Ureter (tissue), 1 donor: ENCODE results near the gene ABCD3. TPM values are rescaled to one million over a fixed set of nuclear protein-coding genes. Genes with fewer than 3 reads are reported as not detected.
A peak's percentile ranks its signal among the peaks of the same experiment; 100 is the strongest.
"Not testable (repeated sequence)": the region's sequence is repeated elsewhere in the genome, so short reads cannot be mapped to it uniquely, and the experiment has no call there.

ENCODE experiments used
- DNase-seq: peaks from one replicate; pipeline ENCODE4 v3.0.0-alpha.2; 2020; ENCODE audit warnings: low spot score
- total RNA-seq: library from RNA; stranded (reverse); gene quantifications from one replicate; pipeline ENCODE4 v1.2.4, GENCODE V29; 2023
- donor health status: DM: yes; HTN: yes; CAD: no.

ABCD3 gene
- total RNA-seq, 1 donor from 2014 or later, result 126 TPM

DNA sequence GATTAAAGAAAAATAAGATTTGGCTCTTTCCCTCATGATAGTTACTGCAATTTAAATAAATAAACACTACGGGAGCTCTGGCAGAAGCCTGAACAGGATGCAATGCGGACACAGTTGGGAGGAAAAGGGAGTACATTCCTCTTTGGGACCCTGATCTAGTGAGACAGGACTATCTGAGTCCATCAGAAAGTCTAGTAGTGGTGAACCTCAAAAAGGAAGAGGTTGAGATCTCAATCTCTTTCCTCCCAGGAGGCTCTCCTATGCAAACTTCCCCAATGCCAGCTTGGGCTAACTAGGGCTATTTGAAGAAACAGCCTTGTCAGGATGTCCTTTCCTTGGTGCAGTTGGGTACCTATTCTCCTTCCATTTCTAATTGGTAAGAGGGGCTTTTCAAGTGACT is 4.9 kb upstream of the ABCD3 start:
- DNase-seq, result no peak

DNA sequence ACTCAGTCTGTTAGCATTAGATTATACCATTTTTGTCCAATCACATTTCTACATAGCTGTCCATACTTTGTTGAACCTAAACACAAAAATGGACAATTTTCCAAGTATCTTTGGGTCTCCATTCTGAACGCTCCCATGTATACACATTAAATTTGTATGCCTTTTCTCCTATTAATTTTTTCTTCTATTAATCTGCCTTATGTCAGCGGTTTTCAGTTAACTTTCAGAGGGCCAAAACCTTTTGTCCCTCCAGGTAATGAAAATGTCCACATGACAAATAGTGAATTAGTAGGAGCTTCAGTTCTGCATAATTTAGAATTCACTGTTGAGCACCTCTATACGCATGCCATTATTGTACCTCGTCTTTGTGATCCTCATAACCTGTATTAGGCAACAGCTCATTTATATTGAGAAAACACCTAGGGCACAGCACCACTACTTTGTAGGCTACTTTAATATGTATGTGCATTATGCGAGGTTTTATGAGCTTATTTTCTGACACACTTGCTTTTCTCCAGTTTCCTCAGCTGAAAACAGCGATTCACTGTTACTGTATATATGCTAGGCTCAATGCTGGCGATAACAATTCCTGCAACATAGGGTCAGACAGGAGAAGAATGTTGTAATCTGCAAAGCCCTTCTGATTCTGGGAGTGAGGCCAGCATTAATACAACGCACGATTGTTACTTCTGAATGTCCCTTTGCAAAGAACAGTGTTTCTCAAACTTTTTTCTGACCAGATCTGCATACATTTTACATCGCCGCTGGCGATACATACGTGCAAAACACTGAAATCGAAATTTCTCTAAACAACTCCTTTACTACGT is 1.1 kb upstream of the ABCD3 start:
- no peak for DNase-seq

DNA sequence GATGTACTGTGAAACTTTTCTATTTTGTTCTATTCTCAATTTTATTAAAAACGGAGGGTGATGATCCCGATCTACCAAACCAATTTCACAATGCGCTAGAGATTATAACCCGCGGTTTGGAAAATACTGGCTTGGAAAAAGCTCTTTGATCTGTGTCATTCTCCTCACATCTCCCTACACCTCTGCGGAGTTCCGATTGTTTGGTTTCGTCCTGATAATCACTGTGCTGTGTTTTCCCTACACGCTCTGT is 536 bp upstream of the ABCD3 start:
- no peak for DNase-seq

DNA sequence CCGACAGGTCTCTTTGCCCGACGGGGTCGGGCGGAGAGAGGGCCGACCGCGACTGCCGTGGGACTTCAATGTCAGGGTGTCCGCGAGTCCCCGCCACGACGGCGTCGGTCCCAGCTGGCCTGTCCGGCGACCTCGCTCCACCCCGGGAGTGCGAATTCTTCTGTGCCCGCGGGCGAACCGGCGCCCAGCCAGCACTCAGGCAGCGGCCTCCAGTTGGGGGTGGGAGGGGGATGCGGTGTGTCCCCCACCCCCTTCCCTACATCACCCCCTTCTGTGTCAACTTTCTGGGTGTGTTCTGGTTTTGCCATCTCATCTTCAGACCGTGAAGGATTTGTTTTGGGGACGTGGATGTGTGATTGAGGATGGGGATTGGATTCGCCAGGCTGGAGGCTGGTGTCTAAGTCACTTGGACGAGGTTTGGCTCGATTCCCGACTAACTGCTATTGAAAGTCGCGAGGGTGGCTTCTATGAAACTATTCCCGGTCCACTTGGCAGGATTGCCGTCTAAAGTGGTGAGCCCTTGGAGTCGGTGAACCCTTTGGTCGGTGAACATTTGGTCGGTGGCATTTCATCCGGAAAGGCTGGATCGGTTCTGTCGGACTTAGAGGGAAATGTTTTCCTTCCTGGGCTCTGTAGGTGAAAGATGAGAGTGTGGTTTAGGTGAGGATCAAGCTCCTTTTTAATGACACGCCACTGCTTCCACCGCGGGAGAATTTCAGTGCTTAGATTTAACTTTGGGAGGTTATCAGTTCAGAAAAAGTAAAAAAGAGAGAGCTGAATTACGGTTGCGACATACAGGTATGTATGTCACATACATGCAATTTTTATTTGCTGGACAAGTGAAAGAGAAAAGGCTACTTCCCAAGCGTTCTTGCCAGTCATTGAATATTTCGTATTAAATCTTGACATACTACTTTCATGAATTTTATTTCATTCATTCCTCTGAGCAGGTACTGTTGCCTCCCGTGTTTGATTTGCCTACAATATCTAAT is 771 bp downstream of the ABCD3 start:
- DNase-seq, result peak; percentile 62

DNA sequence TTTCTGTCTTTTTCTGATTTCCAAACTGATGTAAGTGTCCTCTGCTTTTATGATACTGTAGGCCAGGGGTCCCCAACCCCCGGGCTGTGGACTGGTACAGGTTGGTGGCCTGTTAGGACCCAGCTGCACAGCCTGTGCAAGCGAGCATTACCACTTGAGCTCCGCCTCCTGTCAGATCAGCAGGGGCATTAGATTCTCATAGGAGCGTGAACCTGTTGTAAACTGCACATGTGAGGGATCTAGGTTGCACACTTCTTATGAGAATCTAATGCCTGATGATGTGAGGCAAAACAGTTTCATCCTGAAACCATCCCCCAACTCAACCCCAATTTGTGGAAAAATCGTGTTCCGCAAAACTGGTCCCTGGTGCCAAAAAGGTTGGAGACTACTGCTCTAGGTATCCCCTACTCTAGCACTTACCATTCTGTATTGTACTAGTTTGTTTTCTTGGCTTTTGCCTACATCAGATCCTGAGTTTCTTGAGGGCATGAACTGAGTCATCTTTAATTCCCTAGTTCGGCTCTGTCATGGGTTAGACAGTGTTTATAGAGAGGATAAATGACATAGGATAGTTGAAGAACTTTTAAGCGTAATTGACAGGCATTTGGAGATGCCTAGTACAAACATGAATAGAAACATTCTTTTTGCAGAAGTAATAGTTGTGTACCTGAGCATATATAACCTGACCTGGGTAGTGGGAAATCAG is 4.1 kb downstream of the ABCD3 start:
- no peak for DNase-seq

DNA sequence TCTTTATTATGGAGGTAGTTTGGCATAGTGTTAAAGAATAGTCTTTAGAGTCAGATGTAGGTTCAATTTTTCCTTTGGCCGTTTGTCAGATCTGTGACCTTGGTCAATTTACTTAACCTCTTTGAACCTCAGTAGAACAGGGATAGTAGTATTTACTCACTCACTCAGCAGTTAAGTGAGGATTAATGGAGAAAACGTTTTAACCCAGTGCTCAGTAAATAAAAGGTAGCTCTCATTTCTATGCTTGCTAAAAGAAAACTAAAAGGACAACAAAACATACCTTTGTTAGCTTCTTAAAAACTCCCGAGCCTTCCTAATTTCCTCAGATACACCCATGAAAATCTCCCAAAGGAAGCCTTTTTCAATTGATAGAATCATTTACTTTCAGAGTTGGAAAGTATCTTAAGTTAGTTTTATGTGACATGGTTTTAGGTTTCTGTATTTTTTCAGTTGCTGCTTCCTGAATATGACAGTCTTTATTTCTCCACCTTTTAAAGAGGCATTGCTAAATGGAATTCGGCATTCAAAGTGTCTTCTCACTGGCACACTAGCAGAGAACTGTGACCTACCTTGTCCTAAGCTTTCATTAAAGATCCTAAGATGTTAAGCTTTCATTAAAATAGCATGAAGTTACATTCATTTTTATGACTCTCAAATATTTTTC is 7.8 kb downstream of the ABCD3 start:
- no peak for DNase-seq

DNA sequence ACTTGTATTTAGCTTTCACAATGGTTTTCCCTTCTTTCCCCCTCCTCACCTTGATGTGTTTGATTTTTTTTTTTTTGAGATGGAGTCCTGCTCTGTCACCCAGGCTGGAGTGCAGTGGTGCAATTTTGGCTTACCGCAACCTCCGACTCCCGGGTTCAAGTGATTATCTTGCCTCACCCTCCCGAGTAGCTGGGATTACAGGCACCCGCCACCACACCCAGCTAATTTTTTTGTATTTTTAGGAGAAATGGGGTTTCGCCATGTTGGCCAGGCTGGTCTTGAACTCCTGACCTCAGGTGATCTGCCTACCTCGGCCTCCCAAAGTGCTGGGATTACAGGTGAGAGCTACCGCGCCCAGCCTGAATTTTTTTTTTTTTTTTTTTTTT is 8.3 kb downstream of the ABCD3 start:
- DNase-seq, result not testable (repeated sequence)

DNA sequence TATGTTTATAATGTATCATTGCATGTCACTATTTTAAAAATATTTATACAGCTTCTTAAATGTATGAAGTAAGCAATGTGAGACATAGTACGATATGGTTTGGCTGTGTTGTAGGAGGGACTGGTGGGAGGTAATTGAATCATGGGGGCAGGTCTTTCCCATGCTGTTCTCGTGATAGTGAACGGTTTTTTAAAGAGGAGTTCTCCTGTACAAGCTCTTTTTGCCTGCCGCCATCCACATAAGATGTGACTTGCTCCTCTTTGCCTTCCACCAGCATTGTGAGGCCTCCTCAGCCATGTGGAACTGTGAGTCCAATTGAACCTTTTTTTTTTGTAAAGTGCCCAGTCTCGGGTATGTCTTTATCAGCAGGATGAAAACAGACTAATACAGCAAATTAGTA is 10.3 kb downstream of the ABCD3 start:
- no peak for DNase-seq

DNA sequence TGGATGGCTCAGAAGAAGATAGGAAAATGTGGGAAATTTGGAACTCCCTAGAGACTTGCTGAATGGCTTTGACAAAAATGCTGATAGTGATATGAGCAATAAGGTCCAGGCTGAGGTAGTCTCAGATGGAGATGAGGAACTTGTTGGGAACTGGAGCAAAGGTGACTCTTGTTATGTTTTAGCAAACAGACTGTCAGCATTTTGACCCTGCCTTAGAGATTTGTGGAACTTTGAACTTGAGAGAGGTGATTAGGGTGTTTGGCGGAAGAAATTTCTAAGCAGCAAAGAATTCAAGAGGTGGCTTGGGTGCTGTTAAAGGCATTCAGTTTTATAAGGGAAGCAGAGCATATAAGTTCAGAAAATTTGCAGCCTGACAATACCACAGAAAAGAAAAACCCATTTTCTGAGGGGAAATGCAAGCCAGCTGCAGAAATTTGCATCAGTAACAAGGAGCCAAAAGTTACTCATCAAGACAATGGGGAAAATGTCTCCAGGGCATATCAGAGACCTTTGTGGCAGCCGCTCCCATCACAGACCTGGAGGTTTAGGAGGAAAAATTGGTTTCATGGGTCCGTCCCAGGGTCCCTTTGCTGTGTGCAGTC is 10.8 kb downstream of the ABCD3 start:
- not testable (repeated sequence) for DNase-seq

DNA sequence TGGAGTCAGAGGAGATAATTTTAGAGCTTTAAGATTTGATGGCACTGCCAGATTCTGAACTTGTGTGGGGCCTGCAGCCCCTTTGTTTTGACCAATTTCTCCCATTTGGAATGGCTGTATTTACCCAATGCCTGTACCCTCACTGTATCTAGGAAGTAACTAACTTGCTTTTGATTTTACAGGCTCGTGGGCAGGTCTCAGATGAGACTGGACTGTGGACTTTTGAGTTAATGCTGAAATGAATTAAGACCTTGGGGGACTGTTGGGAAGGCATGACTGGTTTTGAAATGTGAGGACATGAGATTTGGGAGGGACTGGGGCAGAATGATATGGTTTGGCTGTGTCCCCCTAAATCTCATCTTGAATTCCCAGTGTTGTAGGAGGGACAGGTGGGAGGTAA is 11.9 kb downstream of the ABCD3 start:
- DNase-seq, result not testable (repeated sequence)

DNA sequence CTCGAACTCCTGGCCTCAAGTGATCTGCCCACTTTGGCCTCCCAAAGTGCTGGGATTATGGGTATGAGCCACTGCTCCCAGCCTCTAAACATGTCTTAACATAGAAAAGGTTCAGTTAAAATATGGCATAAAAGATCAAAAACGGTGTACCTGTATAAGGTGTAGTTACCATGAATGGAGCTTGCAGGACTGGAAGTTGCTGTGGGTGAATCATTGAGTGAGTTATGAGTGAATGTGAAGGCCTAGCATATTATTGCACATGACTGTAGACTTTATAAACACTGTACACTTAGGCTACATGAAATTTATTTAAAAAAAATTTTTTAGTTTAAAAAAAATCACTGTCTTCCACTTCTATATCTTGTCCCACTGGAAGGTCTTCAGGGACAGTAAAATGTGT is 15.7 kb downstream of the ABCD3 start:
- no peak for DNase-seq

DNA sequence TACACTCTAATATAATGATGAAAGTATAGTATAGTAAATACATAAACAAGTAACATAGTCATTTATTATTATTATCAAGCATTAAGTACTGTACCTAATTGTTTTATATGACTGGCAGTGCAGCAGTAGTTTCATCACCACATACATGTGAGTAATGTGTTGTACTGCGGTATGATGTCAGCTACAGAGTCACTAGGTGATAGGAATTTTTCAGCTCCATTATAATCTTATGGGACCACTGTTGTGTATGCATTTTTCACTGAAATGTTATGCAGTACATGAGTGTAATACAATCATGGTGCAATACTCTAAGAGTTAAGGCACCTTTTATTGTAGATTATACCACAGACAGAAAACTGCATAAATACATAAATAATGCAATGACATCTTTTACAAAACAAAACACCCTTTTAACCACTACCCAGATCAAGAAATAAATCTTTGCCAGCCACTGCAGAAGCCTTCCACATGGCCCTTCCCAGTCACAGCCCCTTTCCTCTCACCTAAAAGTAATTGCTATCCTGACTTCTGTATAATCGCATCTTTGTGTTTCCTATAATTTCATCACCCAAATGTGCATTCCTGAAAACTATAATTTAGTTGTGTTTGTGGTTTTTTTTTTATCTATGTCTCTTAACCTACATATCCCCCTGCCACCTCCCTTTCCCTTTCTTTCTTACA is 16.3 kb downstream of the ABCD3 start:
- no peak for DNase-seq

DNA sequence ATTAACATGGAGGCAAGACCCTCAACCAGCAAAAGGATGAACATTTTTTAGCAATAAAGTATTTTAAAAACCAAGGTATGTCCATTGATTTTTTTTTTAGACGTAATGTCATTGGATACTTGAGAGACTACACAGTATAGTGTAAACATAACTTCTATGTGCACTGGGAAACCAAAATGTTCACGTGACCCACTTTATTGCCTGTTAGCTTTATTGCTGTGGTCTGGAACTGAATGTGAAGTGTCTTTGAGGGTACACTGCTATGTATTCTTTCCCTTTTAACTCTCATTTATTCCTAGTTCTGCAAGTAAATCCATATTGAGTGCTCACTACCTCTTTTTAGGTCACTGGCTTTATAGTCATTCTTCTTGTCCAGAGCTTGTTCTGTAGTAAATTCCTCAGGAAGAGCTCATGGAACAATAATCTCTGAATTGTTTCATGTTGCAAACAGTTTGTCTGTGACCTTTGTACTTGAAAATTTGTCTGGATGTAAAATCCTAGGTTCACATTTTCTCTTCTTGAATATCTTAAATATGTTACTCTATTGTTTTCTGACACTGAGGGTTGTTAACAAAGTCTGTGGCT is 20.6 kb downstream of the ABCD3 start:
- no peak for DNase-seq

DNA sequence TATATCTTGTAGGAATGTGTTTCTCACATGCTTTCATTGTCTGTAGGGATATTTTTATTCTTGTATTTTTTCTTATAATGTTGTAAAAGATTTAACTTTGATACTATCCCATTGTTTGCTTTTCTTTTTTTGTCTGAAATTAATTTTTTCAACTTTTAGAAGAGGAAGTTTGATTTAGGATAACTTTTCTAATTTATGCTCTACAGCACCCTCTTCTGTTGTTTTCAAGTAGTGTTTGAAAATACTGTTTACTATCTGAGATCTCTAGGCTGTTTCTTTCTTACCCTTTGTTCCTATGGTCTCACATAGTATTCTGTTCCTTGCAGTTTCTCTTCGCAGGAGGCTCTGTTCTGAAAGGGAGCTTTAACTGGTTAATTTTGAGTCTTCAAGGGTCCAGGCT is 21.9 kb downstream of the ABCD3 start:
- DNase-seq, result no peak

DNA sequence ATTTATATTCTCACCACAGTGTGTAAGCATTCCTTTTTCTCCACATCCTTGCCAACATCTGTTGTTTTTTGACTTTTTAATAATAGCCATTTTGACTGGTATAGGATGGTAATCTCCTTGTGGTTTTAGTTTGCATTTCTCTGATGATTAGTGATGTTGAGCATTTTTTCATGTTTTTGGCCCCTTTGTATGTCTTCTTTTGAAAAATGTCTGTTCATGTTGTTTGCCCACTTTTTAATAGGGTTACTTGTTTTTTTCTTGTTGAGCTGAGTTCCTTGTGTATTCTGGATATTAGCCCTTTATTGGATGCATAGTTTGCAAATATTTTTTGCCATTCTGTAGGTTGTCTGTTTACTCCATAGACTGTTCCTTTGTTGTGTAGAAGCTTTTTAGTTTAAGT is 24.9 kb downstream of the ABCD3 start:
- DNase-seq, result not testable (repeated sequence)

DNA sequence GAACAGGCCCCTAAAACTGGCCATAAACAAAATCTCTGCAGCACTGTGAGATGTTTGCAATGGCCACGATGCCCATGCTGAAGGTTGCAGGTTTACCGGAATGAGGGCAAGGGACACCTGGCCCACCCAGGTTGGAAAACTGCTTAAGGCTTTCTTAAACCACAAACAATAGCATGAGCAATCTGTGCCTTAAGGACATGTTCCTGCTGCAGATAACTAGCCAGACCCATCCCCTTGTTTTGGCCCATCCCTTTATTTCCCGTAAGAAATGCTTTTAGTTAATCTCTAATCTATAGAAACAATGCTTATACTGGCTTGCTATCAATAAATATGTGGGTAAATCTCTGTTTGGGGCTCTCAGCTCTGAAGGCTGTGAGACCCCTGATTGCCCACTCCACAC is 26.6 kb downstream of the ABCD3 start:
- DNase-seq, result not testable (repeated sequence)

DNA sequence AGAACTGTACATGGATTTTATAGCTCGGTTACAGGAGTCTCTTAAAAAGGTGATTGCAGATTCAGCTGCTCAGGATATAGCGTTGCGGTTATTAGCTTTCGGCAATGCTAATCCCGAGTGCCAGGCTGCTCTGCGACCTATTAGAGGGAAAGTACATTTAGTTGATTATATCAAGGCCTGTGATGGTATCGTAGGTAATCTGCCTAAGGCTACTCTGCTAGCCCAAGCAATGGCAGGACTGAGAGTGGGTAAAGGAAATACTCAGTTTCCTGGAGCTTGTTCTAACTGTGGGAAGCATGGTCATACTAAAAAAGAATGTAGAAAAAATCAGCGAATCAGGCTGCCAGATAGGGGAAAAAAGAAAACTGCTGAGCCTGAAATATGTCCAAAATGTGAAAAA is 27.5 kb downstream of the ABCD3 start:
- DNase-seq, result not testable (repeated sequence)

DNA sequence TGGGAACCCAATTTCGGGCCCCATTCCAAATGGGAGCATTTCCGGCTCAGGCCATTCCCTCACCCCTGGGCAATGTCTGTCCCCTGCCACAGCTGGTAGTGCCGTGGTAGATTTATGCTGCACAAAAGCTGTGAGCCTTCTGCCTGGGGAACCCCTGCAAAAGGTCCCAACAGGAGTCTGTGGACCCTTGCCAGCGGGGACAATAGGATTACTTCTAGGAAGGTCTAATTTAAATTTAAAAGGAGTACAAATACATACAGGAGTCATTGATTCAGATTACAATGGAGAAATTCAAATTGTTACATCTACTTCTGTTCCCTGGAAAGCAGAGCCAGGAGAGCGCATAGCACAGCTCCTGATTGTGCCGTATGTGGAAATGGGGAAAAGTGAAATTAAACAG is 28.0 kb downstream of the ABCD3 start:
- not testable (repeated sequence) for DNase-seq

DNA sequence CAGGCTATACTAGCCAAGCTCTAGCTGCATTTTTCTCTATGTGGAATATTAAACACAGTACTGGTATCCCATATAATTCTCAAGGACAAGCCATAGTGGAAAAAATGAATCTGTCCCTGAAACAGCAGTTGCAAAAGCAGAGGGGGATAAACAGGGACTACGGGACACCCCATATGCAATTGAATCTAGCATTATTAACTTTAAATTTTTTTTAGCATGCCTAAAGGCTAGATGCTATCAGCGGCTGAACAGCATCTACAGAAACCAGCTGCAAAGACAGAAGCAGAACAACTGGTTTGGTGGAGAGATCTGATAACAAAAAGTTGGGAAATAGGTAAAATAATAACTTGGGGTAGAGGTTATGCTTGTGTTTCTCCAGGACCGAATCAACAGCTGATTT is 30.6 kb downstream of the ABCD3 start:
- DNase-seq, result not testable (repeated sequence)

DNA sequence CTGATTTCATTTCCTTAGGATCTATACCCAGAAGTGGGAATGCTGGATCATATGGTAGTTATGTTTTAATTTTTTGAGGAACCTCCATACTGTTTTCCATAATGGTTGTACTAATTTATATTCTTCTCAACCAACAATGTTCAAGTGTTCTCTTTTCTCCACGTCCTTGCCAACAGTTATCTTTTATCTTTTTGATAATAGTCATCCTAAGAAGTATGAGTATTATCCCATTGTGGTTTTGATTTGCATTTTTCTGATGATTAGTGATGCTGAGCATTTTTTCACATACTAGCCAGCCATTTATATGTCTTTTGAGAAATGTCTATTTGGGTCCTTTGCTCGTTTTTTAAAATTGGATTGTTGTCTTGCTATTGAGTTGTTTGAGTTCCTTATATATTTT is 38.5 kb downstream of the ABCD3 start:
- no peak for DNase-seq
